Measurements from ENCODE around the gene MRM2.

Gene MRM2

DNA sequence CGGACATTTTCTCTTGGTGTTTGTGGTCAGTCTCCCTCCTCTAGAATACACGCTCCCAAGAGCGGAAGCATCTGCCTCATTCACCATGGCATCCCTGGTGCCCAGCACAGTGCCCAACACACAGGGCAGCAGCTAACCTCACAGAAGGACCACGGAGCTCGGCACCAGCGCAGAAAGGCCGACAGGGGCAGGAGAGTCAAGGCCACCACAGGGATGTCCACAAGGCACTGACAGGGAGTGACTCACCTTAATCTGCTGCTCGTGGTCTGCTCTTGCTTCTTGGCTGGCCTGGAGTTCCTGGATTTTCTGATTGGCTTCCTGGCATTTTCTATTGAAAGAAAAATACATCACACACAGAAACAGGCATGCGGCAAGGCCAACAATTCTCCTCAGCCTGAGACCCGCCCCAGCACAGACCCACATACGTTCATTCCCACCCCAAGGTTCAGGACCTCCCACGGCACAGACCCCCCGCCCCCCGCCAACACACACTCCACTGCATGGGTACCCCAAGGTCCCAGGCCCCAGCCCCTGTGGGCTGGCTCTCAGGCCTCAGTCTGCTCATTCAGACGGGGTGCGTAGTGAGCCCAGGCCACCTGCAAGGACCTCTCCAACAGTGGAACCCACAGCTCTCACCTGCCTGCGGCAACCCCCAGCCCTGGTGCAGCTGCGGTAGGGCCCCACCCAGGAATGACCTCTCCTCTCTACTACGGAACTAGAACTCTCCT is 24.1 kb downstream of the MRM2 start:
- Mint-ChIP-seq H3K36me3 (ENCODE audit: low read depth) (peaks cover 53% of the 10 kb centered on the region), H3K27ac (no peak overlapping the region), H3K27me3 (ENCODE audit: low read depth, poor library complexity) (no peaks in the 10 kb centered on the region), H3K9me3 (no peaks in the 10 kb centered on the region), H3K4me1 (no peaks in the 10 kb centered on the region), H3K4me3 (no peak overlapping the region)
- TF ChIP-seq, protein P1, sequence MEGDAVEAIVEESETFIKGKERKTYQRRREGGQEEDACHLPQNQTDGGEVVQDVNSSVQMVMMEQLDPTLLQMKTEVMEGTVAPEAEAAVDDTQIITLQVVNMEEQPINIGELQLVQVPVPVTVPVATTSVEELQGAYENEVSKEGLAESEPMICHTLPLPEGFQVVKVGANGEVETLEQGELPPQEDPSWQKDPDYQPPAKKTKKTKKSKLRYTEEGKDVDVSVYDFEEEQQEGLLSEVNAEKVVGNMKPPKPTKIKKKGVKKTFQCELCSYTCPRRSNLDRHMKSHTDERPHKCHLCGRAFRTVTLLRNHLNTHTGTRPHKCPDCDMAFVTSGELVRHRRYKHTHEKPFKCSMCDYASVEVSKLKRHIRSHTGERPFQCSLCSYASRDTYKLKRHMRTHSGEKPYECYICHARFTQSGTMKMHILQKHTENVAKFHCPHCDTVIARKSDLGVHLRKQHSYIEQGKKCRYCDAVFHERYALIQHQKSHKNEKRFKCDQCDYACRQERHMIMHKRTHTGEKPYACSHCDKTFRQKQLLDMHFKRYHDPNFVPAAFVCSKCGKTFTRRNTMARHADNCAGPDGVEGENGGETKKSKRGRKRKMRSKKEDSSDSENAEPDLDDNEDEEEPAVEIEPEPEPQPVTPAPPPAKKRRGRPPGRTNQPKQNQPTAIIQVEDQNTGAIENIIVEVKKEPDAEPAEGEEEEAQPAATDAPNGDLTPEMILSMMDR (IDR thresholded peaks at IDR 0.05) = no peak
- no peak for DNase-seq

DNA sequence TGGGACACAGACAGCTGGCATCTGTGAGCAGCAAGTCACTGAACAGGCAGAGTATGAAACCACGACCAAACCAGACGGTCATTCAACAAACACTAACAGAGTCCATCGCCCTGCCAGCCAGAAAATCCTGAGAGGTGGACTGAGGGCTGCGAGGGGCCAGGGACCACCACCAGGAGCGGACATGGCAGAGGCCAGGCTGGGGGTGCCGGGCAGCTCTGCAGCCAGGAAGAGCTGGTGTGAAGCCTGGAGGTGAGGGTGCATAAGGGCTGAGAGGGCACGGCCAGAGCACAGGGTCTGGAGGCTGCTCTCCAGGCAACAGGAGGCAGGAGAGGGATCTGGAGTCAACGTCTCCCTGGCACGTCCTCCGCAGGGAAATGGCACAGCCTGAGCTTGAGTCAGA is 24.8 kb downstream of the MRM2 start:
- H3K9me3 Mint-ChIP-seq = no peaks in the 10 kb centered on the region
- TF ChIP-seq, protein P1 (IDR thresholded peaks at IDR 0.05) = no peak

GRCh38 chr7:2215851-2216250 is 26.2 kb downstream of the MRM2 start:
- H3K4me3 Mint-ChIP-seq = no peak overlapping the region
- no peaks in the 10 kb centered on the region for H3K27me3 Mint-ChIP-seq (ENCODE audit: low read depth, poor library complexity)
- TF ChIP-seq, protein P1 (IDR thresholded peaks at IDR 0.05) = no peak
- H3K36me3 Mint-ChIP-seq (ENCODE audit: low read depth) = peaks cover 64% of the 10 kb centered on the region
- H3K27ac Mint-ChIP-seq = no peak overlapping the region
- DNase-seq = no peak
- H3K9me3 Mint-ChIP-seq = no peaks in the 10 kb centered on the region
- H3K4me1 Mint-ChIP-seq = no peaks in the 10 kb centered on the region

More for the DNA sequence above, 24.8 kb downstream of the MRM2 start:
- H3K36me3 Mint-ChIP-seq (ENCODE audit: low read depth) = peaks cover 60% of the 10 kb centered on the region
- H3K4me3 Mint-ChIP-seq = no peak overlapping the region
- H3K27ac Mint-ChIP-seq = no peak overlapping the region
- no peak for DNase-seq
- H3K27me3 Mint-ChIP-seq (ENCODE audit: low read depth, poor library complexity) = no peaks in the 10 kb centered on the region
- no peaks in the 10 kb centered on the region for H3K4me1 Mint-ChIP-seq

DNA sequence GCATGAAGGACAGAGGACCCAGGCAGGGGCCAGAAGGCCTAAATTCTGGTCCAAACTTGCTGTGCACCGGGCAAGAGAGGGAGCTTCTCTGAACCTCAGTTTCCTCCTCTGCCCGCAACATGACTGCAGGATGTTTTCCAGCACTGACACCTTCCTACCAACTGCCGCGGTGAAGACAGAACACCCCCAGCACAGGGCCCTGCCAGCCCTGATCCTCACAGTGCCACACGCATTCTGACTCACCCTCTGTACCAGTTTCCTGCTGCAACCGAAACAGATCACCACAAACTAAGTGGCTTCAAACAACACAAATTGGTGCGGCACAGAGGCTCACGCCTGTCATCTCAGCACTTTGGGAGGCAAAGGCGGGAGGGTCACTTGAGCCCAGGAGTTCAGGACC is 27.4 kb downstream of the MRM2 start:
- no peak overlapping the region for H3K4me3 Mint-ChIP-seq
- H3K36me3 Mint-ChIP-seq (ENCODE audit: low read depth) = peaks cover 64% of the 10 kb centered on the region
- H3K9me3 Mint-ChIP-seq = no peaks in the 10 kb centered on the region
- H3K27ac Mint-ChIP-seq = no peak overlapping the region
- TF ChIP-seq, protein P1 (IDR thresholded peaks at IDR 0.05) = no peak
- H3K4me1 Mint-ChIP-seq = no peaks in the 10 kb centered on the region
- no peak for DNase-seq
- H3K27me3 Mint-ChIP-seq (ENCODE audit: low read depth, poor library complexity) = no peaks in the 10 kb centered on the region

- H3K36me3 Mint-ChIP-seq (ENCODE audit: low read depth) = peaks cover 69% of the 10 kb centered on the region
- no peak overlapping the region for H3K4me3 Mint-ChIP-seq
- H3K27ac Mint-ChIP-seq = peak overlapping the region; percentile 62
- peaks cover 5% of the 10 kb centered on the region for H3K4me1 Mint-ChIP-seq
- DNase-seq = no peak
- no peaks in the 10 kb centered on the region for H3K9me3 Mint-ChIP-seq
- H3K27me3 Mint-ChIP-seq (ENCODE audit: low read depth, poor library complexity) = no peaks in the 10 kb centered on the region
- TF ChIP-seq, protein P1 (IDR thresholded peaks at IDR 0.05) = no peak
Measured at GRCh38 chr7:2213551-2214215, 28.3 kb downstream of the MRM2 start.
